Activated CD8-positive, alpha-beta memory T cell treated with anti-CD3 and anti-CD28 coated beads, Interleukin-2, amount 50 U/mL, for 4 hours (primary cell): ENCODE measurements around the gene MCCC1.
"Not testable (repeated sequence)": the region's sequence is repeated elsewhere in the genome, so short reads cannot be mapped to it uniquely, and the experiment has no call there.

Experiments
- DNase-seq: peaks from one replicate; pipeline ENCODE4 v3.0.0-alpha.2; 2020

Gene MCCC1

GRCh38 chr3:183101040-183101439 lies 1.7 kb upstream of the MCCC1 start:
- not testable (repeated sequence) for DNase-seq

GRCh38 chr3:183100376-183100775 lies 1.1 kb upstream of the MCCC1 start:
- DNase-seq: no peak

GRCh38 chr3:183099838-183100204 lies 525 bp upstream of the MCCC1 start:
- DNase-seq: no peak

- no peak for DNase-seq
These were observed 715 bp downstream of the MCCC1 start for GRCh38 chr3:183098536-183099025.

- no peak for DNase-seq
These were observed 4.6 kb downstream of the MCCC1 start for GRCh38 chr3:183094711-183095110.

- no peak for DNase-seq
These were observed 7.0 kb downstream of the MCCC1 start for GRCh38 chr3:183092256-183092655.

- DNase-seq: no peak
These were observed 12.1 kb downstream of the MCCC1 start for GRCh38 chr3:183087184-183087583.

- DNase-seq: no peak
These were observed 13.5 kb downstream of the MCCC1 start for GRCh38 chr3:183085634-183086390.

GRCh38 chr3:183082355-183082915 lies 16.9 kb downstream of the MCCC1 start:
- no peak for DNase-seq

GRCh38 chr3:183081459-183082183 lies 17.7 kb downstream of the MCCC1 start:
- no peak for DNase-seq

- no peak for DNase-seq
These were observed 18.7 kb downstream of the MCCC1 start for GRCh38 chr3:183080628-183081027.

- no peak for DNase-seq
These were observed 24.4 kb downstream of the MCCC1 start for GRCh38 chr3:183074881-183075280.

- no peak for DNase-seq
These were observed 25.0 kb downstream of the MCCC1 start for GRCh38 chr3:183074261-183074660.

GRCh38 chr3:183073839-183074238 lies 25.5 kb downstream of the MCCC1 start:
- DNase-seq: no peak

- DNase-seq: no peak
These were observed 28.4 kb downstream of the MCCC1 start for GRCh38 chr3:183070892-183071291.

GRCh38 chr3:183069086-183069485 lies 30.2 kb downstream of the MCCC1 start:
- no peak for DNase-seq

GRCh38 chr3:183066891-183067290 lies 32.4 kb downstream of the MCCC1 start:
- DNase-seq: not testable (repeated sequence)

GRCh38 chr3:183064475-183064874 lies 34.8 kb downstream of the MCCC1 start:
- no peak for DNase-seq

- no peak for DNase-seq
These were observed 37.7 kb downstream of the MCCC1 start for GRCh38 chr3:183061391-183062172.

GRCh38 chr3:183058351-183058750 lies 40.9 kb downstream of the MCCC1 start:
- no peak for DNase-seq

GRCh38 chr3:183050706-183051105 lies 48.6 kb downstream of the MCCC1 start:
- no peak for DNase-seq

GRCh38 chr3:183046883-183047282 lies 52.4 kb downstream of the MCCC1 start:
- no peak for DNase-seq

GRCh38 chr3:183044547-183045229 lies 54.6 kb downstream of the MCCC1 start:
- no peak for DNase-seq
